GM12892 (cell line): Measurements from ENCODE around the gene NGLY1.

ENCODE experiments used
- POLR2A ChIP-seq: IDR thresholded peaks from 2 replicates; pipeline ENCODE4 v1.6.1; 2011; ENCODE audit warnings: low read depth, low read length, control low read depth
- TAF1 ChIP-seq: IDR thresholded peaks from 2 replicates; pipeline ENCODE4 v1.6.1; 2011; ENCODE audit warnings: low read depth, mild to moderate bottlenecking, control low read depth, low read length, borderline replicate concordance

DNA sequence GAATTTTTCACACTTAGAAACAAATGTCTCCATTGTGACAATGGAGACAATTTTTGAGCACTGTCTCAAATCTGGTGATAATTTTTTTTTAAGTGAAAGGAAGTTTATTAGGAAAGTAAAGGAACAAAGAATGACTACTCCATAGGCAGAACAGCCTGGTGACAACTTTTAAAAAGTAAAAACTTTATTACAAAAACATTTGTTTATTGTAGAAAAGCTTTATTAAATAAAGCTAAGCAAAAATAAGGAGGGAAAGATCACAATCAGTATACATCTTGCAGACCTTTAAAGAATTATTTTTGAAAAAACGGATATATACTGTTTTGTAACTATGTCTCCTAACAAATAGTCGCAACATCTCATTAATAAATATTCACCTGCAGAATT, 6.0 kb upstream of the NGLY1 start:
- TF ChIP-seq POLR2A (no peak), TAF1 (no peak)
